ENCODE measurements around the gene RFK.

RFK gene

GRCh38 chr9:76405868-76406267 lies 11.6 kb upstream of the RFK start:
- no peak for DNase-seq

GRCh38 chr9:76405340-76405739 lies 11.1 kb upstream of the RFK start:
- no peak for DNase-seq

GRCh38 chr9:76404401-76404800 lies 10.2 kb upstream of the RFK start:
- no peak for DNase-seq

GRCh38 chr9:76403352-76403751 lies 9.1 kb upstream of the RFK start:
- peak; percentile 65 for DNase-seq

GRCh38 chr9:76401580-76402354 lies 7.5 kb upstream of the RFK start:
- DNase-seq = no peak

DNA sequence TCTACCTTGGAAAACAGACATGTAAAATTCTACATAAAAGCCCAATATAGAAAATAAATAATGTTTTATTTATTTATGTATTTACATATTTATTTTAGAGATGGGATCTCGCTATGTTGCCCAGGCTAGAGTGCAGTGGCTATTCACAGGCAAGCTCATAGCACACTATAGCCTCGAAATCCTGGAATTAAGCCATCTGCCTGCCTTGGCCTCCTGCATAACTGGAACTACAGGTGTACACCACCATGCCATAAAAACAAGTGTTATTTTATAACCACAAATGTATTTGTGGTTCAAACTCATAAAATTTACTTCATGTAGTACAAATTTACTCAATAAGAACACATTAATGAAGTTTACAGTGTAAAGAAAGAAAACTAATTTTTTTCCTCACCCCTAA lies 7.0 kb upstream of the RFK start:
- no peak for DNase-seq

- no peak for DNase-seq
Observed at GRCh38 chr9:76400534-76401096, 6.4 kb upstream of the RFK start.

DNA sequence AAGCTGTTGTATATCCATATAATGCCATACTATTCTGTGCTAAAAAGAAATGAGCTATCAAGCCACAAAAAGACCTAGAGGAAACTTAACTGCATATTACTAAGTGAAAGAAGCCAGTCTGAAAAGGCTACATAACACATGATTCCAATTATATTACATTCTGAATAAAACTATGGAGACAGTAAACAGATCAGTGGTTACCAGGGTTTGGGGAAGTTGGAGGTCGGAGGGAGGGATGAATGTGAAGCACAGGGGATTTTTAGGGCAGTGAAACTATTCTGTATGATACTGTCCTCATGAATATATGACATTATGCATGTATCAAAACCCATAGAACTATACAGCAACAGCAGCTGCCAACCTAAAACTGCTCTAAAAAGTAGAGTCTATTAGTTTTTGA lies 5.6 kb upstream of the RFK start:
- DNase-seq = no peak

- DNase-seq = no peak
Observed at GRCh38 chr9:76396597-76396996, 2.4 kb upstream of the RFK start.

- no peak for DNase-seq
Observed at GRCh38 chr9:76396144-76396543, 1.9 kb upstream of the RFK start.

DNA sequence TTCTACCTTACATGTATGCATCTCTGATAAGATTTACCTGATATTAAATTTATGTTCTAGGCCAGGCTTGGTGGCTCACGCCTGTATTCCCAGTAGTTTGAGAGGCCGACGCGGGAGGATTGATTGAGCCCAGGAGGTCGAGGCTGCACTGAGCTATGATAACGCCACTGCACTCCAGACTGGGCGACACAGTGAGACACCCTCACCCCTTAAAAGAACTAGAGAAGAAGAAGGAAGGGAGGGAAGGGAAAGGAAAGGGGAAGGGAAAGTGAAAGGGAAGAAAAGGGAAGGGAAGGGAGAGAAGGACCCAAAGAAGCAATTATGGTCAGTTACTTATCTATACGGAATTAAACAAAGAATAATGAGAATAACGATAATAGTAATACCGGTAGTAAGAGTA lies 1.2 kb upstream of the RFK start:
- no peak for DNase-seq

GRCh38 chr9:76394960-76395252 lies 680 bp upstream of the RFK start:
- peak; percentile 72 for DNase-seq

DNA sequence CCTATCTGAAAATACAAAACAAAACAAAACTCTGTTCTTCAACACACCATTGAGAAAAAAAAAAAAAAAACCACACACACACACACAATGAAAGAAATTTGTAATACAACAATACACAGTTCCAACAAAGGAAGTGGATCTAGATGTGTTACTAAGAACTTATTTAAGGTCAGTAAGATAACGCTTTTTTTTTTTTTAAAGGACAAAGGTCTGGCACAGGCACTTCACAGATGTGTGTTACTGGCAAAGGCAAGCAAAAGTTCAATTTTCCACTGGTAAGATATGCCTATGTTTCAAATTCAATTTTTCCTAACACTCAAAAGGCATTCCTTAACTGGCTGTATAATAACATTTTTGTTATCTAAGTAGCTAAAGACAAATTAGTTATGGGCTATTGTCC lies 3.6 kb downstream of the RFK start:
- no peak for DNase-seq

GRCh38 chr9:76379494-76379893 lies 14.7 kb downstream of the RFK start:
- no peak for DNase-seq

DNA sequence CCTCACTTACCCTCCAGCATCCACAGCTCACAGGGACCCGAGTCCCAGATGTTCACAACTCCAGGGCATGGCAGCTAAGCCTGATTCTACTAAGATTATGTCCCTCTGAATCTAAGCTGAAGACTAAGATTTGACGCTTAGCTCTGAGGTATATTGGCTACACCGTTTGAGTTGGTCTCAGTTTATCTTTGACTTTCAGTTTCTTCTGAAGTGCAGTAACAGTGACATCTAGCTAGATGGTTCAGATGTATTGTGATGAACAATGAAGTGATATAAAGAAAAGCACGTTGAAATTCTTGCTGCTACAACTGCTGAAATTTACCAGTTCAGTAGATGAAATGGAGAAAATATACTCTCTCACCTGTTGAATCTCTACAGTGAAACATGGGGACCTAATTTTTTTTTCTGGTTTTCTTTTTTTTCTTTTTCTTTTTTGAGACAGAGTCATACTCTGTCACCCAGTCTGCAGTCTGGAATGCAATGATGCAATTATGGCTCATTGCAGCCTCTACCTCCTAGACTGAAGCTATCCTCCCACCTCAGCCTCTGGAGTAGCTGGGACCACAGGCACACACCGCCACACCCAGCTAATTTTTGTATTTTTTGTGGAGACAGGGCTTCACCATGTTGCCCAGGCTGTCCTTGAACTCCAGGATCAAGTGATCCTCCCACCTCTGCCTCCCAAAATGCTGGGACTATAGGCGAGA lies 15.7 kb downstream of the RFK start:
- DNase-seq = no peak

GRCh38 chr9:76377791-76378190 lies 16.4 kb downstream of the RFK start:
- DNase-seq = no peak

DNA sequence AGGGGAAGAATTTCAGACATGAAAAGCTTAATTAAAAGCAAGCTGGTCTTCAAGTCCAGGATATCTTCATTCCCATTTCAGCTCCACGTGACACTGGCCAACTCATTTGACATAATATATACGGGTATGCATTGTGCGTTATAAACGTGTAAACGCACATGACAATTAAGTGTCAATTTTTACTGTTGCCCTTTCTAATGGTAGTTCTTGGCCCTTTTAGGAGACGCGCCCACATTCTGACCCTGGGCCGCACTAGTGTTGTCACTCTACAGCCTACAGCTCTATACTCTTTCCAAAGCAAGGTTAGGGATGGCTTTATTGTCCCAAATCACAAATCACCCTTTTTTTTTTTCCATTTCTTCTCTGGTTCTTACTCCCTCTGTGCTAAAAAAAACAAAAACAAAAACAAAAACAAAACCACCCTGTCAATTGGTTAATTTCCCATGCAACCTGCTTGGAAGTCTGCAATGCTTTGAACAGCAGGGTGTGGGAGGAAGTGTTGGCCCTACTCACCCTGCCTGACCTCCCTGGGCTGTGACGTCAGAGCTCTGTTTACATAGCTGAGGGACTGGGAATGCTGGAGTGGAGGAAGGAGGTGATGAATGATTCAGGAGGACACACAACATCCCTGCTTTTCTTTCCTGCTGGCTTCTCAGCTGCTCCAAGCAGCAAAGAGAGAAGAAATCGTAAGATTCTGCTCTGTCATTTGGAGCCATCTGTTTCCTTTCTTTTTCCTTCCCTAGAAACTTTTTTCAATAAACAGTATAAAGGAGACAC lies 19.3 kb downstream of the RFK start:
- no peak for DNase-seq

DNA sequence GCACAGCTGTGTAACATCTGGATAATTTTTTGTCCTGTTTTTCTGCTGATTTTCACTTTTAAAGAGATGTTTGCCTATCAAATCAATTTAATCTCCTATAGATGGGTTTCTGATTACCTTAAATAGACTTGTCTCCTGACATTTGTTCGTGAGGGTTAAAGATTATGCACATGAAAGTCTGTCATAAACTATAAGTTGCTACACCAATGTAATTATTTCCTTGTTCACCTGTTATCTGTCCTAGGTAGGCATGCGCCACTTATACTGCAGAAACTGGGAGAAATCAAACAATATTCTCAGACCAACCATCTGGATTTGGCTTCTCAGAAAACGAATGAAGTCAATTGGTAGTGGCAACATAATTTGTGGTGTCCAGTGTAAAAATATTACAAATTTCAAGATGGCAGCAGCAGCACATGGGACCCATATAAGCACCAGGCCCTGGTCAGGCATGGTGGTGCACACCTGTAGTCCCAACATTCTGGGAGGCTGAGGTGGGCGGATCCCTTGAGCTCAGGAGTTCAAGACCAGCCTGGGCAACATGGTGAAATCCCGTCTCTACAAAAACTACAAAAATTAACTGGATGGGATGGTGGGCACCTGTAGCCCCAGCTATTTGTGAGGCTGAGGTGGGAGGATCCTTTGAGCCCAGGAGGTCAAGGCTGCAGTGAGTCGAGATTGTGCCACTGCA lies 20.3 kb downstream of the RFK start:
- no peak for DNase-seq

DNA sequence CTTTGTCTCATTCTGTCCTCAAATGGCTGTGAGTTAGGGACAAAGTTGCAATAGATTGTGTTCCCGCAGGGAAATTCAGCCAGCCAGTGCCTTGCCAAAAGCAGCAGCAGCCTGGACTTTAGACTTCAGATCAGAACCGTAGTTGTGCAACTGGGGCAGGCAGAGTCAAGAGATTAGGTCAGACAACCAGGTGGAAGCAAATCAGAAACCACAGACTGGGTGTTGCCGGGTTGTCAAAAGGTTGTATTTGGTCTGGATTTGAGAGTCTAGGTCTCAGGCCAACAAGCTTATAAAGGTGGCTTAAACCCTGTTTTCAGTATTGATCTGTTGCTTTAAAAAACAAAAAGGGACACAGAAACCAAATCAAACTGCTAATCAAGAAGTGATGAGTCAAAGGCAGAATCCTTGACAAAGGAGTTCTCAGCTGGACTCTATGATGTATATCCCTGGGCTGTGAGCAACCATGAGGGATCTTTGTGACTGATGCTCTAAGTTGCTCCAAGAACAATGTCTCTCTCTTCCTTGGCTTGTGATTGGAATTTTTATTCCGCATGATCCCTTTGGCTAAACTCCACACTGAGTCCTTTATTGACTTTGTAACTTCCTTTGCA lies 20.9 kb downstream of the RFK start:
- no peak for DNase-seq

DNA sequence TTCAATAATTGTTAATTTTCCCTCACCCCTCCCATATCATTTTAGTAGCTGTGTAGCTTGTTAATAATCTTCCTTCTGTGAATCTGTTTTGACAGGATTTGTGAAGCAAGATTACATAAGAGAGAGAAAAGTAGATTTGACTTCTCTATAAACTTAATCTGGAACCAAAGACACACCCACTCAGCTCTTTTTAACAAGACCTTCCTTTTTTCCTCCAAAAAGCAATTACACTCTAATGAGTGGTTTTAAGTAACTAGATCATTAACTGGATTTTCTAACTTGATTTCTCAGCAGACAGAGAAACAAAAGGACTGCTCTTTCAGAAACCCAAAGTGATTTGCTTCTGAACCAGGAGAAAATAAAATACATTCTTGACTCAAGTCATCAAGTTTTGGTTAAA lies 21.9 kb downstream of the RFK start:
- DNase-seq = no peak

DNA sequence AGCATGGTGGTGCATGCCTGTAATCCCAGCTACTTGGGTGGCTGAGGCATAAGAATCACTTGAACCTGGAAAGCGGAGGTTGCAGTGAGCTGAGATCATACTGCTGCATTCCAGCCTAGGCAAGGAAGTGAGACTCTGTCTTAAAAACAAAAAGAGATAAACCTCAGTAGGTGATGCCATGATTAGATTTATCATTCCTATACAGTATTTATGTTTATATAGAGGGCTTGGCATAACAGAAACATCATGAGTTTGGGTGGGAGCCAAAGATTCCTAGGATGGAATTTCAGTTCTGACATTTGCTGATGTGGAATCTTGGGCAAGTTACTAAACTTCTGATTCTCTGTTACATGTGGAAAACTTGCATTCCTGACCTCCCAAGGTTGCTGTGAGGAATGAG lies 22.3 kb downstream of the RFK start:
- no peak for DNase-seq

GRCh38 chr9:76370396-76371023 lies 23.7 kb downstream of the RFK start:
- no peak for DNase-seq
